ENCODE results near the gene CTDNEP1.

CTDNEP1 gene

DNA sequence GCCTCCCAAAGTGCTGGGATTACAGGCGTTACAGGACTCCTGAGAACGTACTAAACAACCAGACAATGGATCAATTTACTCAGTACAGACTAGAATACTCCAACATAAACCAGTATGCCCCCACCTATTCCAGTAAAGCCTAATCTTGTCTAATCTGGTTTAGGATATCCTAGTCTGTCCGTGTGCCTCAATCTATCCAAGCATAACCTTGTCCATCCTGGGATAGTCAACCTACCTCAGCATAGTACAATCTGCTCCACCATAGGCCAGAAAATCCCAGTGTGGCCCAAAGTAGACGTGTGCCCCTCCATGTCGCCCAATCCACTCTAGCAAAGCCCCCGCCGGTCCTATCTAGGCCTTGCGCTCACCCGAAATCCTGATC, 17.8 kb downstream of the CTDNEP1 start:
- Histone ChIP-seq H3K27me3 (ENCODE audit: insufficient read depth, insufficient read length) (no peaks in the 10 kb centered on the region), H3K4me1 (ENCODE audit: insufficient read depth, insufficient read length) (peaks cover 10% of the 10 kb centered on the region), H3K36me3 (ENCODE audit: insufficient read depth, insufficient read length, low read length) (peaks cover 55% of the 10 kb centered on the region), H3K4me3 (ENCODE audit: insufficient read length, low read depth) (peak overlapping the region; percentile 71), H3K9ac (ENCODE audit: insufficient read length, low read depth) (peak overlapping the region; percentile 79), H3K9me3 (ENCODE audit: insufficient read depth, low read length) (no peaks in the 10 kb centered on the region)
- TF ChIP-seq ZNF274 (IDR thresholded peaks at IDR 0.05; ENCODE audit: low read depth, low read length): no peak
- TF ChIP-seq YY1 (IDR thresholded peaks at IDR 0.05; ENCODE audit: insufficient read depth, insufficient read length): no peak
- no peak for TF ChIP-seq SUZ12 (IDR thresholded peaks at IDR 0.05; ENCODE audit: extremely low read depth, insufficient read depth, insufficient read length)
- DNase-seq (ENCODE audit: low read depth, low spot score): no peak

DNA sequence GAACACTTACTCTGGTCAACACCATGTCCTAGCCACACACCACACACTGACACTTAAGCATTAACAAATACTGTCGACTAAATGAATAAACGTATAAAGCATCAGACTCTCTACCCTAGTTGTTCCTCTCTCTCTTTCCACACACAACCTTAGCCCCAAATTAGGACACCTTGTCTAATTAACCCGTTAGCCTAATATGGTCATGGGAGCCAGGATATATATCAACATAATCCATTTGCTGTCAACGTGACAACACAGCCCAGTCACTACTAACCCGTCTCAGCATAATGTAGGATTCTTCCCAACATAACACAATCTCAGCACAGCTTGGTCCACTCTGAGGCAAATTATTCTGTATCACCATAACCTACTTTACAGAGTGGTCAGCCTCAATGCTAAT, 19.4 kb downstream of the CTDNEP1 start:
- H3K4me3 ChIP-seq (ENCODE audit: insufficient read length, low read depth): peak overlapping the region; percentile 26
- no peaks in the 10 kb centered on the region for H3K27me3 ChIP-seq (ENCODE audit: insufficient read depth, insufficient read length)
- H3K9me3 ChIP-seq (ENCODE audit: insufficient read depth, low read length): no peaks in the 10 kb centered on the region
- H3K4me1 ChIP-seq (ENCODE audit: insufficient read depth, insufficient read length): peaks cover 10% of the 10 kb centered on the region
- peaks cover 65% of the 10 kb centered on the region for H3K36me3 ChIP-seq (ENCODE audit: insufficient read depth, insufficient read length, low read length)
- no peak for DNase-seq (ENCODE audit: low read depth, low spot score)
- H3K9ac ChIP-seq (ENCODE audit: insufficient read length, low read depth): no peak overlapping the region
- no peak for TF ChIP-seq SUZ12 (IDR thresholded peaks at IDR 0.05; ENCODE audit: extremely low read depth, insufficient read depth, insufficient read length)
- no peak for TF ChIP-seq YY1 (IDR thresholded peaks at IDR 0.05; ENCODE audit: insufficient read depth, insufficient read length)
- TF ChIP-seq ZNF274 (IDR thresholded peaks at IDR 0.05; ENCODE audit: low read depth, low read length): no peak

- no peak overlapping the region for H3K4me3 ChIP-seq (ENCODE audit: insufficient read length, low read depth)
- TF ChIP-seq SUZ12 (IDR thresholded peaks at IDR 0.05; ENCODE audit: extremely low read depth, insufficient read depth, insufficient read length) (no peak), ZNF274 (IDR thresholded peaks at IDR 0.05; ENCODE audit: low read depth, low read length) (no peak), YY1 (IDR thresholded peaks at IDR 0.05; ENCODE audit: insufficient read depth, insufficient read length) (no peak)
- H3K4me1 ChIP-seq (ENCODE audit: insufficient read depth, insufficient read length): peaks cover 6% of the 10 kb centered on the region
- no peaks in the 10 kb centered on the region for H3K27me3 ChIP-seq (ENCODE audit: insufficient read depth, insufficient read length)
- H3K9me3 ChIP-seq (ENCODE audit: insufficient read depth, low read length): no peaks in the 10 kb centered on the region
- no peak overlapping the region for H3K9ac ChIP-seq (ENCODE audit: insufficient read length, low read depth)
- H3K36me3 ChIP-seq (ENCODE audit: insufficient read depth, insufficient read length, low read length): peaks cover 65% of the 10 kb centered on the region
- DNase-seq (ENCODE audit: low read depth, low spot score): no peak
Measured at GRCh38 chr17:7229504-7229903, 22.0 kb downstream of the CTDNEP1 start.

DNA sequence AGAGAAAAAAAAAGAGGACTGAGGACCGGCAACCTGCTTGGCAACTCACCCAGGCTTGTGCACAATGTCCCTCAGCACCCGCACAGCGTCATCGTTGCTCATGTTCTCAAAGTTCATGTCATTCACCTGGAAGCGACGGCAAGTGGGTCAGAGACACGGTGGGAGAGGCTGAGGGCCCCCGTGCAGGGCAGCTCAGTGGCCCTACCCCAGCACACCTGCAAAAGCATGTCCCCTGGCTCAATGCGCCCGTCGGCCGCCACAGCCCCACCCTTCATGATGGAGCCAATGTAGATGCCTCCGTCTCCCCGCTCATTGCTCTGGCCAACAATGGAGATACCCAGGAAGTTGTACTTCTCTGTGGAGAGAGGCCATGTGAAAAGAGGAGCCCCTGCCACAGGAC, 22.6 kb downstream of the CTDNEP1 start:
- Histone ChIP-seq H3K36me3 (ENCODE audit: insufficient read depth, insufficient read length, low read length) (peaks cover 69% of the 10 kb centered on the region), H3K9me3 (ENCODE audit: insufficient read depth, low read length) (no peaks in the 10 kb centered on the region), H3K4me3 (ENCODE audit: insufficient read length, low read depth) (no peak overlapping the region), H3K4me1 (ENCODE audit: insufficient read depth, insufficient read length) (peaks cover 8% of the 10 kb centered on the region), H3K9ac (ENCODE audit: insufficient read length, low read depth) (no peak overlapping the region), H3K27me3 (ENCODE audit: insufficient read depth, insufficient read length) (no peaks in the 10 kb centered on the region)
- TF ChIP-seq YY1 (IDR thresholded peaks at IDR 0.05; ENCODE audit: insufficient read depth, insufficient read length): no peak
- TF ChIP-seq ZNF274 (IDR thresholded peaks at IDR 0.05; ENCODE audit: low read depth, low read length): no peak
- TF ChIP-seq SUZ12 (IDR thresholded peaks at IDR 0.05; ENCODE audit: extremely low read depth, insufficient read depth, insufficient read length): no peak
- DNase-seq (ENCODE audit: low read depth, low spot score): no peak

- TF ChIP-seq SUZ12 (IDR thresholded peaks at IDR 0.05; ENCODE audit: extremely low read depth, insufficient read depth, insufficient read length) (no peak), ZNF274 (IDR thresholded peaks at IDR 0.05; ENCODE audit: low read depth, low read length) (no peak), YY1 (IDR thresholded peaks at IDR 0.05; ENCODE audit: insufficient read depth, insufficient read length) (no peak)
- Histone ChIP-seq H3K9me3 (ENCODE audit: insufficient read depth, low read length) (no peaks in the 10 kb centered on the region), H3K27me3 (ENCODE audit: insufficient read depth, insufficient read length) (no peaks in the 10 kb centered on the region), H3K4me1 (ENCODE audit: insufficient read depth, insufficient read length) (peaks cover 15% of the 10 kb centered on the region), H3K4me3 (ENCODE audit: insufficient read length, low read depth) (no peak overlapping the region), H3K9ac (ENCODE audit: insufficient read length, low read depth) (no peak overlapping the region), H3K36me3 (ENCODE audit: insufficient read depth, insufficient read length, low read length) (peaks cover 89% of the 10 kb centered on the region)
- no peak for DNase-seq (ENCODE audit: low read depth, low spot score)
Measured at GRCh38 chr17:7226721-7227710, 24.5 kb downstream of the CTDNEP1 start.

DNA sequence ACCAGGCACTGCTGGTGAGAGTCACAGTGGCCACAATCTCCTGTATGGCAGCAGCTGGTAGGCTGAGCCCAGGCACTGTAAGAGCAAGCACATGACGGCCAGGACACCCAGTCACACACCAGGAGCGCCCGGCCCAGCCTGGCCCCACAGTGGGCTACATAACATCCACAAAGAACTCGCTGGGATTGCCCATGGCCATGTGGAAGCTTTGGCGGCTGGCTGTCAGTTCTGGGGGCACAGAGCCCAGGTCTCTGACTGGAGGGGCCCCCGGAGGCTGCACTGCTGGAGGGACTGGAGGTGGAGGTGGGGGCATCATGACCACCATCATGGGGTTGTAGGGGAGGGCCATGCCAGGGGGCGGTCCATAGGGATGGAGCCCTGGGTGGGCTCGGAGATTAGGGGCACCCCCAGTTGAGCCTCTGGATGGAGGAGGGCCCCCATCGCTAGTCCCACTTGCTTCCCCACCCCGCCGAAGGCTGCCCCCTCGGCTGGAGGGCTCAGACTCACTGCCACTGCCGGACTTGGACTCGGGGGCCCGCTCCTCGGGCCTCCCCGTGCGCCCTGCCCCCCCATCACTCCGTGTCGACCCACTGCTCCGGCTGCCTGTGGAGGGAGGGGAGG, 25.7 kb downstream of the CTDNEP1 start:
- H3K9me3 ChIP-seq (ENCODE audit: insufficient read depth, low read length): no peaks in the 10 kb centered on the region
- DNase-seq (ENCODE audit: low read depth, low spot score): no peak
- H3K4me3 ChIP-seq (ENCODE audit: insufficient read length, low read depth): no peak overlapping the region
- TF ChIP-seq ZNF274 (IDR thresholded peaks at IDR 0.05; ENCODE audit: low read depth, low read length) (no peak), SUZ12 (IDR thresholded peaks at IDR 0.05; ENCODE audit: extremely low read depth, insufficient read depth, insufficient read length) (no peak), YY1 (IDR thresholded peaks at IDR 0.05; ENCODE audit: insufficient read depth, insufficient read length) (no peak)
- H3K36me3 ChIP-seq (ENCODE audit: insufficient read depth, insufficient read length, low read length): peaks cover 96% of the 10 kb centered on the region
- H3K9ac ChIP-seq (ENCODE audit: insufficient read length, low read depth): no peak overlapping the region
- H3K27me3 ChIP-seq (ENCODE audit: insufficient read depth, insufficient read length): no peaks in the 10 kb centered on the region
- H3K4me1 ChIP-seq (ENCODE audit: insufficient read depth, insufficient read length): peaks cover 20% of the 10 kb centered on the region

- H3K9me3 ChIP-seq (ENCODE audit: insufficient read depth, low read length): no peaks in the 10 kb centered on the region
- DNase-seq (ENCODE audit: low read depth, low spot score): no peak
- H3K4me1 ChIP-seq (ENCODE audit: insufficient read depth, insufficient read length): peaks cover 20% of the 10 kb centered on the region
- no peak overlapping the region for H3K9ac ChIP-seq (ENCODE audit: insufficient read length, low read depth)
- H3K4me3 ChIP-seq (ENCODE audit: insufficient read length, low read depth): no peak overlapping the region
- H3K36me3 ChIP-seq (ENCODE audit: insufficient read depth, insufficient read length, low read length): peaks cover 87% of the 10 kb centered on the region
- no peak for TF ChIP-seq ZNF274 (IDR thresholded peaks at IDR 0.05; ENCODE audit: low read depth, low read length)
- TF ChIP-seq YY1 (IDR thresholded peaks at IDR 0.05; ENCODE audit: insufficient read depth, insufficient read length): no peak
- no peak for TF ChIP-seq SUZ12 (IDR thresholded peaks at IDR 0.05; ENCODE audit: extremely low read depth, insufficient read depth, insufficient read length)
- H3K27me3 ChIP-seq (ENCODE audit: insufficient read depth, insufficient read length): no peaks in the 10 kb centered on the region
Measured at GRCh38 chr17:7224661-7225111, 26.8 kb downstream of the CTDNEP1 start.
